PC-9 (cell line): Measurements from ENCODE around the gene EWSR1. TPM values are rescaled to one million over a fixed set of nuclear protein-coding genes. Genes with fewer than 3 reads are reported as not detected.

Experiments
- BruUV-seq: library from RNA; stranded (reverse); fragments of 400-500 nt; replicated peaks from 2 replicates; lab custom pipeline; 2021; lab: Mats Ljungman, UMichigan
- CTCF ChIA-PET: fragments of 300-600 bp; sonication (Branson Sonifier 250); formaldehyde crosslinking; loops from one replicate; lab custom pipeline; 2022; ENCODE audit warnings: antibody characterized with exemption; lab: Charles Lee
- POLR2A ChIA-PET: fragments of 300-600 bp; sonication (Branson Sonifier 250); formaldehyde crosslinking; loops from one replicate; lab custom pipeline; 2022; ENCODE audit warnings: antibody characterized with exemption; ENCODE audit not compliant: unreplicated experiment; lab: Charles Lee
- DNase-seq, 2 experiments: peaks; one replicate each; pipeline versions ENCODE4 v3.0.0 to v3.0.0-alpha.2; 2015 to 2022; ENCODE audit warnings: mixed read lengths in 1 of 2
- H2AFZ ChIP-seq: fragments of 200-600 bp; sonication (generic); 2 replicates; pipeline ENCODE4 v1.8.1; 2017; ENCODE audit warnings: antibody characterized with exemption
- H3F3A ChIP-seq: fragments of 200-600 bp; sonication (generic); 2 replicates; pipeline ENCODE4 v1.8.1; 2017; ENCODE audit warnings: antibody characterized with exemption, mild to moderate bottlenecking, low read depth; ENCODE audit not compliant: insufficient read depth
- H3K27ac ChIP-seq: fragments of 200-600 bp; sonication (generic); 2 replicates; pipeline ENCODE4 v1.6.1; 2016; ENCODE audit warnings: mixed run types
- H3K27me3 ChIP-seq: fragments of 200-600 bp; sonication (generic); 2 replicates; pipeline ENCODE4 v1.6.1; 2016; ENCODE audit warnings: low read depth, mixed run types; ENCODE audit not compliant: insufficient read depth
- H3K36me3 ChIP-seq: fragments of 200-600 bp; sonication (generic); 2 replicates; pipeline ENCODE4 v1.6.1; 2016; ENCODE audit warnings: low read depth, mixed run types
- H3K4me1 ChIP-seq: fragments of 200-600 bp; sonication (generic); replicated peaks from 2 replicates; pipeline ENCODE4 v1.6.1; 2016; ENCODE audit warnings: mixed run types; ENCODE audit not compliant: insufficient read depth
- H3K4me2 ChIP-seq: fragments of 200-600 bp; sonication (generic); 2 replicates; pipeline ENCODE4 v1.6.1; 2017; ENCODE audit warnings: mixed run types
- H3K4me3 ChIP-seq: fragments of 200-600 bp; sonication (generic); 2 replicates; pipeline ENCODE4 v1.6.1; 2016; ENCODE audit warnings: mixed run types
- H3K79me2 ChIP-seq: fragments of 200-600 bp; sonication (generic); 2 replicates; pipeline ENCODE4 v1.6.1; 2017; ENCODE audit warnings: low read depth, mixed run types
- H3K9me2 ChIP-seq: fragments of 200-600 bp; sonication (generic); 2 replicates; pipeline ENCODE4 v1.8.1; 2017; ENCODE audit warnings: mild to moderate bottlenecking; ENCODE audit not compliant: insufficient read depth
- H3K9me3 ChIP-seq: fragments of 200-600 bp; sonication (generic); 2 replicates; pipeline ENCODE4 v1.8.1; 2016; ENCODE audit warnings: low read depth; ENCODE audit not compliant: insufficient read depth
- H4K20me1 ChIP-seq: fragments of 200-600 bp; sonication (generic); 2 replicates; pipeline ENCODE4 v1.8.1; 2017; ENCODE audit not compliant: insufficient read depth
- EZH2 ChIP-seq: fragments of 200-600 bp; sonication (generic); IDR thresholded peaks from 2 replicates; pipeline ENCODE4 v1.8.0; 2017; ENCODE audit warnings: antibody characterized with exemption, low read depth
- intact Hi-C: fragments of 100-400 bp; cut with micrococcal nuclease; formaldehyde crosslinking; loops from one replicate; pipeline ENCODE4 v1.10.0; 2022; ENCODE audit not compliant: unreplicated experiment
- total RNA-seq: library from RNA; stranded (reverse); gene quantifications from 2 replicates; pipeline ENCODE4 v1.2.3, GENCODE V29; 2021
- TF ChIP-seq, protein P1 (sequence below): fragments of 200-600 bp; sonication (generic); conservative IDR thresholded peaks from 2 replicates; pipeline ENCODE4 v1.6.1; 2017; ENCODE audit warnings: mixed run types, antibody characterized with exemption, mild to moderate bottlenecking, moderate library complexity

EWSR1 gene
- total RNA-seq, 1 experiment from 2014 or later: 200 TPM

DNA sequence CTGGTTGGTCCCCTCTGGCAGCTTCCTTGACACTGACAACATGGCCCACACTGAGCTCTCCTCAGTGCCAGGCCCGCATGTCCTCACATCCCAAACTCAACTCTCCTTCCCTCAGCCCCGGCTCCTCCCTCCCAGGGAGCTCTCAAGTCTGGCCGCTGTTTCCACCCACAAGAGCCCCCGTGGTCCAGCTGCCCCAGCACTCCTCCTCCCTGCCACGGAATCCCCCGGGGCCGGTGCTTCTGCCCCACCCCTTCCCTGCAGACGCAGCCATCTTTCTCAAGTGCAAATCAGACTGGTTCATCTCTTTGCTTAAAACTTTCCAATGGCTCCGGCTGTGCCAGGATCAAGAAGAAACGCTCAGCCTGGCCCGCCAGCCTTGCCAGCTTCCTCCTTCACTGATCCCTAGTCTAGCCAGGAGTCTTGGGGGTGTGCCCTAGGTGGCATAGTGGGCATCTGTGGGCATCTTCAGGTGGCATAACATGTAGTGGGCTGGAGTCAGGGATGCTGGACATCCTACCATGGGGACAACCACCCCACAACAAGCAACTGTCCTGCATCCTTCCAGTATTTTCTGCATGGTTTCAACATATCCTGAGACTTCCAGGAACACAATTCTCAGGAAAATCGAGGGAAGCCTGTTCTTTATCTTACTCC, 69.7 kb downstream of the EWSR1 start:
- TF ChIP-seq EZH2: no peak
- TF ChIP-seq, protein P1, sequence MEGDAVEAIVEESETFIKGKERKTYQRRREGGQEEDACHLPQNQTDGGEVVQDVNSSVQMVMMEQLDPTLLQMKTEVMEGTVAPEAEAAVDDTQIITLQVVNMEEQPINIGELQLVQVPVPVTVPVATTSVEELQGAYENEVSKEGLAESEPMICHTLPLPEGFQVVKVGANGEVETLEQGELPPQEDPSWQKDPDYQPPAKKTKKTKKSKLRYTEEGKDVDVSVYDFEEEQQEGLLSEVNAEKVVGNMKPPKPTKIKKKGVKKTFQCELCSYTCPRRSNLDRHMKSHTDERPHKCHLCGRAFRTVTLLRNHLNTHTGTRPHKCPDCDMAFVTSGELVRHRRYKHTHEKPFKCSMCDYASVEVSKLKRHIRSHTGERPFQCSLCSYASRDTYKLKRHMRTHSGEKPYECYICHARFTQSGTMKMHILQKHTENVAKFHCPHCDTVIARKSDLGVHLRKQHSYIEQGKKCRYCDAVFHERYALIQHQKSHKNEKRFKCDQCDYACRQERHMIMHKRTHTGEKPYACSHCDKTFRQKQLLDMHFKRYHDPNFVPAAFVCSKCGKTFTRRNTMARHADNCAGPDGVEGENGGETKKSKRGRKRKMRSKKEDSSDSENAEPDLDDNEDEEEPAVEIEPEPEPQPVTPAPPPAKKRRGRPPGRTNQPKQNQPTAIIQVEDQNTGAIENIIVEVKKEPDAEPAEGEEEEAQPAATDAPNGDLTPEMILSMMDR: no peak
- ChIA-PET POLR2A (no interaction called here), CTCF (no interaction called here)
- H3K9me2 ChIP-seq: no peaks in the 10 kb centered on the region
- H3K27me3 ChIP-seq: no peaks in the 10 kb centered on the region
- no peak overlapping the region for H3K4me2 ChIP-seq
- H3K36me3 ChIP-seq: peaks cover 6% of the 10 kb centered on the region; the same call in 1 of the 2 replicates
- DNase-seq: no peak
- intact Hi-C loops: no loop called here
- H3F3A ChIP-seq: no peaks in the 10 kb centered on the region
- no peaks in the 10 kb centered on the region; the same call in 1 of the 2 replicates for H4K20me1 ChIP-seq
- peaks cover 9% of the 10 kb centered on the region for H3K4me1 ChIP-seq
- no peak overlapping the region for H3K27ac ChIP-seq
- H3K4me3 ChIP-seq: no peak overlapping the region
- no TSS peak for BruUV-seq
- no peak overlapping the region for H2AFZ ChIP-seq
- no peaks in the 10 kb centered on the region for H3K79me2 ChIP-seq
- no peaks in the 10 kb centered on the region for H3K9me3 ChIP-seq

DNA sequence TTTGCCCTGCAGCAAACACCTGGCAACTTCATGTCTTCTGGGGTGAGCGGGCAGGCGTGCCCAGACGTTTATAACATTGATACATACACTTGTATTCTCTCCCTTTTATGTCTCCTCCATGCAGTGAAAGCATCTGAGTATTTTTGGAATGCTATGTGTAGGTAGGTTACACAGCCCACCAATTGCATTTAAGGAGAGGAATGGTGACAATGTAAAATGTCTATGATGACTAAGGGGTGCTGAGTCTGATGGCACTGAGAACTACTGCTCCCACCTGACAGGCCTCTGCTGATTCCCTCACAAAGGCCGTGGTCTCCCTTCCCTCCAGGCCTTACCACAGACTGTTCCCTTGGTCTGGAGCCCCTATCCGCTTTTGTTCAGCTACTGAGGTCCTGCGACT, 70.3 kb downstream of the EWSR1 start:
- POLR2A ChIA-PET: no interaction called here
- Histone ChIP-seq H3K27ac (no peak overlapping the region), H2AFZ (no peak overlapping the region)

DNA sequence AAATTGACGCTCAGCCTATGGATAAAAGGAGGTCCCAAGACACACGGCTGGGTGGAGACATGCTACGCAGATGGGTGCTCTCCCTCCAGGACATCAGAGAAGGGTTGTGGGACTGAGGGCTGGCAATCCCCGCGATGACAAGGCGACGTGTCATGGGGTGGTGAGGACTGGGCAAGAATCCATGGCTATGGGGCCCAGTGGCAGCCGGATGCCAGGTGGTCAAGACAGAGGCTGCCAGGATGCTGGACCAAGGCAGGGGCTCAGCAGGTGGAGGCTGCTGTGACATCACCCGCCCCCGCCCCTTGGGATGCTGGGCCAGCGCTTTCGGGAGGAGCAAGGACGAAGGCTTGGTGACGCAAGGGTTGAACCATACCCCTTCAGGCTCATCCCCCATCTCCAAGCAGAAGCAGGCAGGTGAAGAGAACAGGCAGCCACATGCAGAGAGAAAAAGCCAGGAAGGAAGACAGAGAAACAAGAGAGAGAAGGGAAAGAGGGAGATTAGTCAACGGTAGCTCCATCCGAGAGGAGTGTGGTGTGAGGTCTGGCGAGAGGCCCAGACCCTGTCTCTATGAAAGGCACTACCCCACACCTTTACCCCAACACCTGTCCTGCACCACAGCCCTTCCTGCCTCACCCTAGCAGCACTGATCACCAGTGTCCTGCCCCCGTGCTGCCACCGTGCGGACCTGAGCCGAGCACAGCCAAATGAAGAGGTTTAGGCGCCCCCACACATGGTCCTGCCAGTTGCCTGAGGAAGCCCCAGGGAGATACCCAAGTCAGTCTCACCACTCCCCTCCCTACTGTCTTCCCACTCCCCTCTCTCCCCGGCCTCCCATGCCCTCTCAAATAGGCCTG, 71.5 kb downstream of the EWSR1 start:
- DNase-seq: no peak
- Histone ChIP-seq H3K4me2 (no peak overlapping the region), H3K4me3 (no peak overlapping the region), H3K27me3 (no peaks in the 10 kb centered on the region), H2AFZ (no peak overlapping the region), H3K4me1 (peaks cover 27% of the 10 kb centered on the region), H4K20me1 (peaks cover 11% of the 10 kb centered on the region), H3K9me2 (no peaks in the 10 kb centered on the region), H3K79me2 (no peaks in the 10 kb centered on the region), H3K36me3 (peaks cover 6% of the 10 kb centered on the region; the same call in 1 of the 2 replicates), H3K9me3 (no peaks in the 10 kb centered on the region), H3K27ac (no peak overlapping the region), H3F3A (peaks cover 14% of the 10 kb centered on the region)
- no peak for TF ChIP-seq EZH2
- TF ChIP-seq, protein P1: no peak
- ChIA-PET CTCF (no interaction called here), POLR2A (no interaction called here)
- intact Hi-C loops: loop anchor here (5.0 kb wide), 1 partner anchor 38 kb away; no protein-coding TSS in a partner anchor
- BruUV-seq: no TSS peak

More for the DNA sequence above, 70.3 kb downstream of the EWSR1 start:
- Histone ChIP-seq H3K4me3 (no peak overlapping the region), H3K27me3 (no peaks in the 10 kb centered on the region), H3K79me2 (no peaks in the 10 kb centered on the region), H3K9me3 (no peaks in the 10 kb centered on the region), H3K36me3 (peaks cover 6% of the 10 kb centered on the region; the same call in 1 of the 2 replicates), H3F3A (peaks cover 4% of the 10 kb centered on the region; the same call in 1 of the 2 replicates), H3K4me1 (peaks cover 15% of the 10 kb centered on the region), H3K9me2 (no peaks in the 10 kb centered on the region), H4K20me1 (peaks cover 6% of the 10 kb centered on the region), H3K4me2 (no peak overlapping the region)
- DNase-seq: no peak
- intact Hi-C loops: no loop called here
- CTCF ChIA-PET: no interaction called here
- no TSS peak for BruUV-seq
- TF ChIP-seq, protein P1: no peak
- no peak for TF ChIP-seq EZH2
